ENCODE measurements around the gene ENKD1.

Gene ENKD1

GRCh38 chr16:67678354-67679023 lies 11.9 kb upstream of the ENKD1 start:
- DNase-seq, result no peak

- no peak for DNase-seq
Measured at GRCh38 chr16:67677712-67678111, 11.2 kb upstream of the ENKD1 start.

- DNase-seq, result no peak
Measured at GRCh38 chr16:67676939-67677338, 10.4 kb upstream of the ENKD1 start.

GRCh38 chr16:67676516-67676915 lies 10.0 kb upstream of the ENKD1 start:
- DNase-seq, result no peak

- no peak for DNase-seq
Measured at GRCh38 chr16:67675999-67676398, 9.4 kb upstream of the ENKD1 start.

- no peak for DNase-seq
Measured at GRCh38 chr16:67675579-67675935, 9.0 kb upstream of the ENKD1 start.

GRCh38 chr16:67674851-67675578 lies 8.5 kb upstream of the ENKD1 start:
- DNase-seq, result no peak

GRCh38 chr16:67673712-67674580 lies 7.4 kb upstream of the ENKD1 start:
- DNase-seq, result no peak

- DNase-seq, result no peak
Measured at GRCh38 chr16:67672739-67673662, 6.5 kb upstream of the ENKD1 start.

GRCh38 chr16:67672306-67672705 lies 5.8 kb upstream of the ENKD1 start:
- DNase-seq, result no peak

- no peak for DNase-seq
Measured at GRCh38 chr16:67669499-67670101, 3.0 kb upstream of the ENKD1 start.

GRCh38 chr16:67668495-67669157 lies 2.1 kb upstream of the ENKD1 start:
- no peak for DNase-seq

GRCh38 chr16:67667817-67668494 lies 1.4 kb upstream of the ENKD1 start:
- DNase-seq, result peak; percentile 71

- no peak for DNase-seq
Measured at GRCh38 chr16:67667453-67667816, 885 bp upstream of the ENKD1 start.

GRCh38 chr16:67666032-67666551 lies 458 bp downstream of the ENKD1 start:
- DNase-seq, result no peak

- DNase-seq, result no peak
Measured at GRCh38 chr16:67665598-67665997, 952 bp downstream of the ENKD1 start.

- DNase-seq, result no peak
Measured at GRCh38 chr16:67664871-67665270, 1.7 kb downstream of the ENKD1 start.

- no peak for DNase-seq
Measured at GRCh38 chr16:67664258-67664657, 2.3 kb downstream of the ENKD1 start.

- DNase-seq, result no peak
Measured at GRCh38 chr16:67663877-67664222, 2.7 kb downstream of the ENKD1 start.

GRCh38 chr16:67663151-67663876 lies 3.2 kb downstream of the ENKD1 start:
- DNase-seq, result no peak

Measured in GOT3 (cell line).